Activated T-cell treated with anti-CD3 and anti-CD28 coated beads, Interleukin-2, amount 50 U/mL, for 72 hours (primary cell): Measurements from ENCODE around the gene MINDY4. TPM values are rescaled to one million over a fixed set of nuclear protein-coding genes. Genes with fewer than 3 reads are reported as not detected.

Source experiments
- ATAC-seq, 2 donors: fragments of 150-1000 bp; cut with Tn5 transposase; replicated peaks in 1 of 2; 2 replicates each; pipeline ENCODE4 v1.10.0; 2021; ENCODE audit warnings: moderate library complexity in 2 of 2, mild to moderate bottlenecking in 1 of 2
- DNase-seq, 2 donors: peaks; one replicate each; pipeline ENCODE4 v3.0.0; 2021 to 2022; ENCODE audit warnings: mixed read lengths in 1 of 2
- H3K27ac Mint-ChIP-seq: one replicate; pipeline ENCODE4 v1.8.0; 2022; ENCODE audit warnings: mild to moderate bottlenecking, moderate library complexity, mixed read lengths
- H3K27me3 Mint-ChIP-seq: one replicate; pipeline ENCODE4 v1.8.0; 2022; ENCODE audit warnings: low read depth, mixed read lengths
- H3K36me3 Mint-ChIP-seq, 2 donors: one replicate each; pipeline ENCODE4 v1.8.0; 2022; ENCODE audit warnings: mixed read lengths in 2 of 2, mild to moderate bottlenecking in 1 of 2; ENCODE audit not compliant: insufficient read depth in 2 of 2
- H3K4me1 Mint-ChIP-seq: one replicate; pipeline ENCODE4 v1.8.0; 2022; ENCODE audit warnings: low read depth, mixed read lengths
- H3K4me3 Mint-ChIP-seq, 2 donors: one replicate each; pipeline ENCODE4 v1.8.0; 2022; ENCODE audit warnings: mild to moderate bottlenecking in 2 of 2, mixed read lengths in 2 of 2, moderate library complexity in 2 of 2
- H3K9me3 Mint-ChIP-seq, 2 donors: one replicate each; pipeline ENCODE4 v1.8.0; 2022; ENCODE audit warnings: mixed read lengths in 2 of 2
- total RNA-seq, 2 donors: library from RNA; stranded (reverse); gene quantifications; one replicate each; pipeline ENCODE4 v1.2.3, GENCODE V29; 2022

Gene MINDY4
- total RNA-seq, 2 donors from 2014 or later = 1.1 to 1.9 TPM

DNA sequence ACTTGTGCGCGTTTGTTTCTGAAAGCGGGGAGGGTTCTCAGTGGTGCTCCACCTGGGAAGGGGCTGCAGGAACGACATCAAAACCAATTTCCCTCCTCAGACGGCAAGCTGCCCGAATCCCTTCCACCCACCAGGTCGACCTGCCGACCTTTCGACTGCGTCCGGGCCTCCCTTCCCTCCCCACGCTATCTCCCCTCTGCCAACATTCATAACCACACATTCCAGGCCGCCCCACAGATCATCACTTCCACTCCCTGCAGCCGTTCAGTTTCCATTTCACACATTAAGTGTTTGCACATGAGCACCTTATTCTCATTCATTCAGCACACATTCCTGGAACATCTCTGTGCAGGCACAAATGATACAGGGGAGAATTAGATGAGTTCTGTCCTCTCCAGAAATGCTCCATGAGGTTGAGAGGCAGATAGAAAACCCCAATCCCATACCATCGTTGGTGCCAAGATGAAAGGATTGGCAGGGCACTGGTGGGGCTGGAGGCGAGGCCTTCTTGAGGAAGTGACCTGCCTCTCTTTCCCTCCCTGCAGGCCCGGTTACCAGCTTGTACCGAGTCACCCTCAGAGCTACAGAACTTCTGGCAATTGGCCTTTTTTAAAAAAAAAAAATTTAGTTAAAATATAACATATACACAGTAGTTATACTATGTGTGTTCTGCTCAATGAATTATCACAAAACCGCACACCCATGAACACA is 70.0 kb downstream of the MINDY4 start:
- H3K27ac Mint-ChIP-seq = no peak overlapping the region
- no peak for DNase-seq
- no peaks in the 10 kb centered on the region for H3K4me1 Mint-ChIP-seq
- no peaks in the 10 kb centered on the region for H3K36me3 Mint-ChIP-seq
- no peak overlapping the region for H3K4me3 Mint-ChIP-seq
- ATAC-seq = no peak
- H3K9me3 Mint-ChIP-seq = no peaks in the 10 kb centered on the region
- no peaks in the 10 kb centered on the region for H3K27me3 Mint-ChIP-seq

DNA sequence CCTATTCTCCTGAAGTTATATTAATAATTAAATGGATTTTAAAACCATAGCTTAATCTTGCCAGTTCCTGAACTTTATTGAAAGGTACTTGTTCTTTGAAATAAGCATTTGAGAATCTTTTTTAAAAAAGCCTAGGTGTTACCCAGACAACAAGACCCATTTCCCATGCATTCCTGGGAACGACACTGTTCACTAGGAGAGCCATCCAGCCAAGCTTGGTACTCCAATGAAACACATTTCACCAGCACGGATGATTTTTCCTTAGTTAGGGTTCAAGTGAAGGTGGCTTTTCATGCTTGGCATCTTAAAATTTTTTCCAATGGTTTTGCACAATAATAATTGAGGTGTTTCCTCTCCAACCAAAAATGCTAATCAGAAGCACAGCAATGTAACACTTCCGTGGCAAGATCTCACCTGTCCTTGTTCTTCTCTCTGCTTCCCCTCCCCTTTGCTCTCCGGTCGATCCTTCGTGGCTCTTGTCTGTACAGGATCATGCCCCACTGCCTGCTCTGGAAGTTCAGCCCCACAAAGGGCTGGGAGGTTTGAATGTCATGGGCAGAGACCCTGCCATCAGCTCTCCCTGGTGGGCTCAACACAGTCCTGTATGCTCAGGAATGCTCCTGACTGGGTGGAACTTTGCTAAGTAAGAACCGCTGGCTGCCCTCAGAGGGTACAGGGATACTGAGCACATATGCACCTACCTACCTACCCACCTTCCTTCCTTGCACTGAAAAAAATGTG is 70.8 kb downstream of the MINDY4 start:
- H3K4me1 Mint-ChIP-seq = no peaks in the 10 kb centered on the region
- H3K9me3 Mint-ChIP-seq = no peaks in the 10 kb centered on the region
- DNase-seq (no peak), ATAC-seq (no peak)
- no peak overlapping the region for H3K4me3 Mint-ChIP-seq
- no peaks in the 10 kb centered on the region for H3K36me3 Mint-ChIP-seq
- no peaks in the 10 kb centered on the region for H3K27me3 Mint-ChIP-seq
- H3K27ac Mint-ChIP-seq = no peak overlapping the region

DNA sequence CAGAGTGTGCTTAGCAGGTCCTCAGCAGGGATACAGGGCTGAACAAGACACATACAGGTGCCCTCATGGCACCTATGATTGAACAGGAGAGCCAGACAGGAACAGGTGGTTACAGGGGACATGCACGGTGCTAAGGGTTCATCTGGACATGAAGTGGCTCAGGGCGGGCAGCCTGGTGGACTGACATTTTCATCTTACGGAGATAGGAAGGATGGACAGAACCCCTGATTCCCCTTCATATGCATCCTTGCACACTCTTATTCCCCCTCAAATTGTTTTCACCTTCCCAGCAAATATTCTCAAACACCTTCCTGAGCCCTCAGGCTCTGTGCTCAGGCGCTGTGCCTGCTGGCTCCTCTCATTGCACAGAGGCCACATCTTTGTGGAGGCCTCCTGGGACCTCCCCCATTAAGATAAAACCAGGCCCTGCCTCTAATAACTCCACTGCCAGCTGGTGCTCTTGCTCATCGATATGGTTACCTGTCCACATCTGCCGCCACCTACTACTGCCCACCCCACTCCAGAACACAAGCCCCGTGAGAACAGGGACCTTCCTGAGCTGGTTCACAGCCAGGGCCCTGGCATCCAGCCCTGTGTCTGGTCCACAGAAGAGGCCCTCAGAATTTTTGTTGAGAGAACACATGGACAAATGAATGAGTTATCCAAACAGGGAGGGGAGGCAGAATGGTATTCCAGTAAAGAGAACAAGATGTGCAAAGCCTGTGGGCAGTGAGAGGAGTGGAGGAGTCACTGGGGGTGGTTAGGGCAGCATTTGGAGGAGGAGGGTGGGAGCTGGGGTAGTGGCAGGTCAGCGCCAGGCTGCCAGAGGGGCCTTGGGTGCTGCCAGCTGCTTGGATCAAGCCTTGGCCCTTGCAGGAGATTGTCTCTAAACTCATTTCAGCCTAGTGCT is 71.6 kb downstream of the MINDY4 start:
- Mint-ChIP-seq H3K27me3 (no peaks in the 10 kb centered on the region), H3K27ac (no peak overlapping the region)
- no peak for DNase-seq

DNA sequence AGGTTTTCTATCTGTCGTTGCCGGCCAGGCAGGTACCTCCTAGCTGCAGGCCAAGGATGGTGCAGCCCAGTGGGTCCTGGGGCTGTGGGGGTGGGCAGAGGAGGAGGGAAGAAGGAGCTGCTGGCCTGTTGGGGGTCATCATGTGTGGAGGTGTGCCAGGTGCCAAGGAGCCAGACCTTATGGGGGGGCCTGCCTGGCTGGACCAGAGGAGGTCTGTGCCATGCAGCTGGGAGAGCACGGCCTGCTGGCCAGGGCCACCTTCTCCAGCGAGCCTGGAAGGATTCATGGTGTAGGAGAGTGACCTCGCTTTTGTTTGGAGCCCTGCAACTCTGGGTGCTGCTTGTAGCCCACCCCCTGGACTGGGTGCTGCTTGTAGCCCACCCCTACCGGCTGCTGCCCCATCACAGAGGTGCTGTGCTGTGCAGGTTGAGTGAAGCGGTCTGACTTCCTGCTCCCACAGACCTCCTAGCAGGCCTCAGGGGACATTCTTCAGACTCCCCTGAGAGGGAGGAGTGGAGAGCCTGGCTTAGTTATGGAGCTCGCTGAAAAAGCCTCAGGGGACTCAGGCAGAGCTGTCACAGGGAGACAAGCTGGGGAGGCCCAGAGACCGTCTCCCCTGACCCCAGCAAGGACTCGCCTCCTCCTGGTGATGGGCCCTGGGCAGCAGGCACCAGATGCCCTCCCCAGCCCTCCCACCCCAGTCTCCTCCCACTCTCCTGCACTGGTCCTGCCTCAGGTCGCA is 72.7 kb downstream of the MINDY4 start:
- Mint-ChIP-seq H3K27me3 (no peaks in the 10 kb centered on the region), H3K4me1 (no peaks in the 10 kb centered on the region), H3K27ac (no peak overlapping the region), H3K36me3 (no peaks in the 10 kb centered on the region), H3K9me3 (no peaks in the 10 kb centered on the region), H3K4me3 (no peak overlapping the region)
- DNase-seq (no peak), ATAC-seq (no peak)

More for the DNA sequence above, 71.6 kb downstream of the MINDY4 start:
- H3K4me1 Mint-ChIP-seq = no peaks in the 10 kb centered on the region
- no peak overlapping the region for H3K4me3 Mint-ChIP-seq
- no peaks in the 10 kb centered on the region for H3K9me3 Mint-ChIP-seq
- H3K36me3 Mint-ChIP-seq = no peaks in the 10 kb centered on the region
- no peak for ATAC-seq

DNA sequence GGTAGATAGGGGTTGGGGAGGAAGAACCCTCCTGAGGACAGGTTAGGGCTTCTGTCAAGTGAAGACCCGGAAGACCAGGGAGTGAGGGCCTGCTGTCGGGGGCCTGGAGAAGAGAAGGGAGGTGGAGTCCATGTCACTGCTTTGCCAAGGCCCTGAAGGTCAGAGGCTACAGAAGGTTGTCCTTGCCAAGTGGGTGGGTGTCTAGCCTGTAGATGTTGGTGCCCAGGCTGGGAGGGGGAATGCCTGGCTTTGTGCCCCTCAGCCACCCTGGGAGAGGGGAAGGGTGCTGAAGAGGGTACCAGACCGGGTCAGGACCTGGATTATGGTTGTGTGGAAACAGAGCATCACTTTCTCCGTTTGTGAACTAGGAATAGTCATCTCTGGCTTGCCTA is 73.3 kb downstream of the MINDY4 start:
- Mint-ChIP-seq H3K36me3 (no peaks in the 10 kb centered on the region), H3K9me3 (no peaks in the 10 kb centered on the region), H3K27me3 (no peaks in the 10 kb centered on the region), H3K4me3 (no peak overlapping the region), H3K4me1 (no peaks in the 10 kb centered on the region), H3K27ac (no peak overlapping the region)
- ATAC-seq (no peak), DNase-seq (no peak)

GRCh38 chr7:30844916-30845315 is 73.7 kb downstream of the MINDY4 start:
- Mint-ChIP-seq H3K36me3 (no peaks in the 10 kb centered on the region), H3K4me1 (no peaks in the 10 kb centered on the region), H3K27ac (no peak overlapping the region), H3K27me3 (no peaks in the 10 kb centered on the region), H3K4me3 (no peak overlapping the region), H3K9me3 (no peaks in the 10 kb centered on the region)
- no peak for DNase-seq
- ATAC-seq = no peak

GRCh38 chr7:30845426-30846135 is 74.4 kb downstream of the MINDY4 start:
- DNase-seq = no peak
- Mint-ChIP-seq H3K36me3 (no peaks in the 10 kb centered on the region), H3K4me1 (no peaks in the 10 kb centered on the region), H3K9me3 (no peaks in the 10 kb centered on the region), H3K27ac (no peak overlapping the region), H3K4me3 (no peak overlapping the region), H3K27me3 (no peaks in the 10 kb centered on the region)
- no peak for ATAC-seq

DNA sequence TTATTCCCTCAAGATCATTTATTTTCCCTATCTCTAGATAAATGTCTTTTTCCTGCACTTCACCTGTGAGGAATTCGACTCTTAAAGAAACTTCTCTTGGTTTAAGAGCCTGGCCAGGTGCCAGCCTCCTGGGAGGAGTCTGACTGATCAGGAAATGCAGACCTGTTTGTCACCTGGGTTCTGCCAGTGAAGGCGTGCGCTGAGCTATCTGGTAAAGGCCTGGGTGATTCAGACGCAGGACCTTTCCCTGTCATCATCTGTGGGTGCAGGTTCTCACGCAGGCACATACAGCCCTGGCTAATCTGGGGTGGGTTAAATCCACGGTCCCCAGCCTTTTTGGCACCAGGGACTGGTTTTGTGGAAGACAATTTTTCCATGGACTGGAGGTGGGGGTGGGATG is 75.2 kb downstream of the MINDY4 start:
- H3K27me3 Mint-ChIP-seq = no peaks in the 10 kb centered on the region
- DNase-seq (no peak), ATAC-seq (no peak)
- H3K4me3 Mint-ChIP-seq = no peak overlapping the region
- H3K27ac Mint-ChIP-seq = no peak overlapping the region
- H3K36me3 Mint-ChIP-seq = no peaks in the 10 kb centered on the region
- no peaks in the 10 kb centered on the region for H3K4me1 Mint-ChIP-seq
- no peaks in the 10 kb centered on the region for H3K9me3 Mint-ChIP-seq

GRCh38 chr7:30848121-30848855 is 77.1 kb downstream of the MINDY4 start:
- no peak for DNase-seq
- Mint-ChIP-seq H3K4me3 (no peak overlapping the region), H3K9me3 (no peaks in the 10 kb centered on the region), H3K27ac (no peak overlapping the region), H3K36me3 (no peaks in the 10 kb centered on the region), H3K4me1 (no peaks in the 10 kb centered on the region), H3K27me3 (no peaks in the 10 kb centered on the region)
- no peak for ATAC-seq

- DNase-seq (no peak), ATAC-seq (no peak)
- H3K4me3 Mint-ChIP-seq = no peak overlapping the region
- H3K4me1 Mint-ChIP-seq = no peaks in the 10 kb centered on the region
- H3K27ac Mint-ChIP-seq = no peak overlapping the region
- H3K36me3 Mint-ChIP-seq = no peaks in the 10 kb centered on the region
- H3K27me3 Mint-ChIP-seq = no peaks in the 10 kb centered on the region
- H3K9me3 Mint-ChIP-seq = no peaks in the 10 kb centered on the region
Measured at GRCh38 chr7:30849565-30849964, 78.3 kb downstream of the MINDY4 start.

GRCh38 chr7:30850426-30850825 is 79.2 kb downstream of the MINDY4 start:
- no peaks in the 10 kb centered on the region for H3K4me1 Mint-ChIP-seq

More at GRCh38 chr7:30850426-30850825, 79.2 kb downstream of the MINDY4 start:
- no peaks in the 10 kb centered on the region for H3K36me3 Mint-ChIP-seq
- no peaks in the 10 kb centered on the region for H3K9me3 Mint-ChIP-seq
- H3K27me3 Mint-ChIP-seq = no peaks in the 10 kb centered on the region
- DNase-seq = no peak
- H3K27ac Mint-ChIP-seq = no peak overlapping the region
- ATAC-seq = no peak
- H3K4me3 Mint-ChIP-seq = no peak overlapping the region
